Liver (tissue), 9 donors: ENCODE measurements around the gene NFATC1. TPM values are rescaled to one million over a fixed set of nuclear protein-coding genes. Genes with fewer than 3 reads are reported as not detected.

ENCODE experiments used
- DNase-seq: peaks from one replicate; pipeline ENCODE4 v3.0.0-alpha.2; 2017; ENCODE audit warnings: low spot score
- H3K27ac ChIP-seq, 2 donors: one replicate each; pipeline ENCODE4 v1.7.0; 2013; ENCODE audit warnings: inconsistent platforms in 2 of 2, low read length in 2 of 2, control low read depth in 1 of 2, low read depth in 1 of 2, mild to moderate bottlenecking in 1 of 2
- H3K27me3 ChIP-seq, 4 donors: one replicate each; pipeline versions ENCODE4 v1.6.1 to v1.7.0; 2013; ENCODE audit warnings: low read length in 3 of 4, inconsistent platforms in 1 of 4, mild to moderate bottlenecking in 1 of 4, moderate library complexity in 1 of 4; ENCODE audit not compliant: control insufficient read depth in 4 of 4, insufficient read depth in 4 of 4
- H3K36me3 ChIP-seq, 4 donors: one replicate each; pipeline versions ENCODE4 v1.6.1 to v1.7.0; 2013; ENCODE audit warnings: low read length in 3 of 4, mild to moderate bottlenecking in 3 of 4, low read depth in 1 of 4, moderate library complexity in 1 of 4; ENCODE audit not compliant: control insufficient read depth in 4 of 4, insufficient read depth in 3 of 4
- H3K4me1 ChIP-seq, 4 donors: one replicate each; pipeline versions ENCODE4 v1.6.1 to v1.7.0; 2013; ENCODE audit warnings: low read length in 3 of 4, mild to moderate bottlenecking in 3 of 4, moderate library complexity in 1 of 4; ENCODE audit not compliant: control insufficient read depth in 4 of 4, insufficient read depth in 4 of 4
- H3K4me3 ChIP-seq, 3 donors: one replicate each; pipeline versions ENCODE4 v1.6.1 to v1.7.0; 2013; ENCODE audit warnings: low read length in 3 of 3, control low read depth in 1 of 3, low read depth in 1 of 3, mild to moderate bottlenecking in 1 of 3
- H3K9ac ChIP-seq, 2 donors: one replicate each; pipeline ENCODE4 v1.7.0; 2013; ENCODE audit warnings: low read length in 2 of 2, mild to moderate bottlenecking in 2 of 2, moderate library complexity in 2 of 2, control low read depth in 1 of 2, low read depth in 1 of 2
- H3K9me3 ChIP-seq, 4 donors: one replicate each; pipeline versions ENCODE4 v1.6.1 to v1.7.0; 2013; ENCODE audit warnings: low read length in 3 of 4; ENCODE audit not compliant: control insufficient read depth in 4 of 4
- CTCF ChIP-seq: fragments of 150-350 bp; IDR thresholded peaks from 2 replicates; pipeline ENCODE4 v1.5.1; 2017; ENCODE audit warnings: improper control_type of control experiment, low read depth, low read length; ENCODE audit not compliant: missing input control
- EGR1 ChIP-seq, 2 donors: IDR thresholded peaks; 2 replicates each; pipeline ENCODE4 v1.6.1; 2016 to 2018; ENCODE audit warnings: antibody characterized with exemption in 2 of 2, low read depth in 2 of 2
- FOXA2 ChIP-seq: IDR thresholded peaks from 2 replicates; pipeline ENCODE4 v1.6.1; 2016; ENCODE audit warnings: antibody characterized with exemption
- HNF4G ChIP-seq: IDR thresholded peaks from 2 replicates; pipeline ENCODE4 v1.6.1; 2016; ENCODE audit warnings: antibody characterized with exemption
- NR2F2 ChIP-seq: IDR thresholded peaks from 2 replicates; pipeline ENCODE4 v1.6.1; 2016; ENCODE audit warnings: antibody characterized with exemption
- RAD21 ChIP-seq, 2 donors: IDR thresholded peaks; 2 replicates each; pipeline ENCODE4 v1.6.1; 2016; ENCODE audit warnings: antibody characterized with exemption in 2 of 2, mild to moderate bottlenecking in 2 of 2
- RXRA ChIP-seq, 2 donors: IDR thresholded peaks; 2 replicates each; pipeline ENCODE4 v1.6.1; 2017 to 2018; ENCODE audit warnings: antibody characterized with exemption in 2 of 2, mild to moderate bottlenecking in 1 of 2
- SP1 ChIP-seq: IDR thresholded peaks from 2 replicates; pipeline ENCODE4 v1.6.1; 2018; ENCODE audit warnings: antibody characterized with exemption, mild to moderate bottlenecking
- TAF1 ChIP-seq: conservative IDR thresholded peaks from 2 replicates; pipeline ENCODE4 v1.6.1; 2016; ENCODE audit warnings: antibody characterized with exemption, mild to moderate bottlenecking
- YY1 ChIP-seq: IDR thresholded peaks from 2 replicates; pipeline ENCODE4 v1.6.1; 2016; ENCODE audit warnings: antibody characterized with exemption, mild to moderate bottlenecking
- WGBS: extraction: QIAGEN DNeasy Blood & Tissue Kit; methylation state at CpG from one replicate; pipeline ENCODE4 v1.1.7; 2013; 5-methylcytosine and 5-hydroxymethylcytosine counted together
- polyA plus RNA-seq, 2 donors: library from polyadenylated mRNA; stranded (reverse) in 1 of 2; unstranded in 1 of 2; fragments of 200-250 nt in 1 of 2; fragments of >200 nt in 1 of 2; fragmentation: Nextera tagmentation in 1 of 2; extraction: Ambion mirVana in 1 of 2; gene quantifications; one replicate each; pipeline versions ENCODE4 v1.2.1 to v1.2.3, GENCODE V29; 2013 to 2015
- total RNA-seq, 2 donors: library from RNA; depleted of rRNA; stranded (reverse); fragments of >200 nt; gene quantifications; one replicate each; pipeline ENCODE4 v1.2.3, GENCODE V29; 2014
- TF ChIP-seq, protein P1 (sequence below): IDR thresholded peaks from 2 replicates; pipeline ENCODE4 v1.6.1; 2016; ENCODE audit warnings: antibody characterized with exemption, mild to moderate bottlenecking
- donor health status: healthy.
- donor health status: healthy.
- donor health status: healthy.
- donor health status: healthy.
- donor health status: healthy.

The NFATC1 gene
- total and polyA plus RNA-seq, 4 donors, result 0.57 to 2.2 (median 1.3) TPM

- no peak for DNase-seq
- Histone ChIP-seq H3K4me3 (no peak overlapping the region), H3K9me3 (no peaks in the 10 kb centered on the region), H3K36me3 (peaks cover 0 to 1% (median under 1%) of the 10 kb centered on the region in 4 donors), H3K27ac (no peak overlapping the region), H3K27me3 (no peaks in the 10 kb centered on the region), H3K9ac (no peak overlapping the region), H3K4me1 (no peaks in the 10 kb centered on the region)
- 82% methylated on average over 18 of the region's 18 CpGs for WGBS
- TF ChIP-seq FOXA2, result no peak
- no peak for TF ChIP-seq RXRA (IDR thresholded peaks at IDR 0.05)
- no peak for TF ChIP-seq TAF1
- no peak for TF ChIP-seq NR2F2
- no peak for TF ChIP-seq EGR1 (IDR thresholded peaks at IDR 0.05; ENCODE audit: low read depth in 2 of 2)
- no peak for TF ChIP-seq CTCF
- TF ChIP-seq, protein P1, sequence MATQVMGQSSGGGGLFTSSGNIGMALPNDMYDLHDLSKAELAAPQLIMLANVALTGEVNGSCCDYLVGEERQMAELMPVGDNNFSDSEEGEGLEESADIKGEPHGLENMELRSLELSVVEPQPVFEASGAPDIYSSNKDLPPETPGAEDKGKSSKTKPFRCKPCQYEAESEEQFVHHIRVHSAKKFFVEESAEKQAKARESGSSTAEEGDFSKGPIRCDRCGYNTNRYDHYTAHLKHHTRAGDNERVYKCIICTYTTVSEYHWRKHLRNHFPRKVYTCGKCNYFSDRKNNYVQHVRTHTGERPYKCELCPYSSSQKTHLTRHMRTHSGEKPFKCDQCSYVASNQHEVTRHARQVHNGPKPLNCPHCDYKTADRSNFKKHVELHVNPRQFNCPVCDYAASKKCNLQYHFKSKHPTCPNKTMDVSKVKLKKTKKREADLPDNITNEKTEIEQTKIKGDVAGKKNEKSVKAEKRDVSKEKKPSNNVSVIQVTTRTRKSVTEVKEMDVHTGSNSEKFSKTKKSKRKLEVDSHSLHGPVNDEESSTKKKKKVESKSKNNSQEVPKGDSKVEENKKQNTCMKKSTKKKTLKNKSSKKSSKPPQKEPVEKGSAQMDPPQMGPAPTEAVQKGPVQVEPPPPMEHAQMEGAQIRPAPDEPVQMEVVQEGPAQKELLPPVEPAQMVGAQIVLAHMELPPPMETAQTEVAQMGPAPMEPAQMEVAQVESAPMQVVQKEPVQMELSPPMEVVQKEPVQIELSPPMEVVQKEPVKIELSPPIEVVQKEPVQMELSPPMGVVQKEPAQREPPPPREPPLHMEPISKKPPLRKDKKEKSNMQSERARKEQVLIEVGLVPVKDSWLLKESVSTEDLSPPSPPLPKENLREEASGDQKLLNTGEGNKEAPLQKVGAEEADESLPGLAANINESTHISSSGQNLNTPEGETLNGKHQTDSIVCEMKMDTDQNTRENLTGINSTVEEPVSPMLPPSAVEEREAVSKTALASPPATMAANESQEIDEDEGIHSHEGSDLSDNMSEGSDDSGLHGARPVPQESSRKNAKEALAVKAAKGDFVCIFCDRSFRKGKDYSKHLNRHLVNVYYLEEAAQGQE, result no peak
- no peak for TF ChIP-seq HNF4G
- TF ChIP-seq RAD21 (IDR thresholded peaks at IDR 0.05), result no peak
- no peak for TF ChIP-seq SP1
- no peak for TF ChIP-seq YY1
Measured at GRCh38 chr18:79445696-79446561, 50.2 kb downstream of the NFATC1 start.

- no peaks in the 10 kb centered on the region for H3K4me1 ChIP-seq
- H3K36me3 ChIP-seq, result peaks cover 0 to 5% (median under 1%) of the 10 kb centered on the region in 4 donors
- H3K27me3 ChIP-seq, result no peaks in the 10 kb centered on the region
- H3K9me3 ChIP-seq, result no peaks in the 10 kb centered on the region
- H3K9ac ChIP-seq, result no peak overlapping the region
- WGBS, result 95% methylated on average over 24 of the region's 24 CpGs
- H3K27ac ChIP-seq, result no peak overlapping the region
- DNase-seq, result no peak
- H3K4me3 ChIP-seq, result no peak overlapping the region
- TF ChIP-seq SP1, result no peak
- TF ChIP-seq NR2F2, result no peak
- TF ChIP-seq RXRA (IDR thresholded peaks at IDR 0.05), result no peak
- no peak for TF ChIP-seq YY1
Measured at GRCh38 chr18:79446931-79447330, 51.2 kb downstream of the NFATC1 start.
